ENCODE data around the gene APBA3. TPM values are rescaled to one million over a fixed set of nuclear protein-coding genes. Genes with fewer than 3 reads are reported as not detected.

Gene APBA3
- total and polyA plus RNA-seq, 12 donors = 2.6 to 43.8 (median 22.3) TPM

- no peak for TF ChIP-seq CTCF (IDR thresholded peaks at IDR 0.05)
- TF ChIP-seq POLR2A (IDR thresholded peaks at IDR 0.05) = no peak
- no peak for DNase-seq
- Histone ChIP-seq H3K4me1 (replicated peaks in 1 of 2) (no peaks in the 10 kb centered on the region), H3K9me3 (replicated peaks in 1 of 3) (no peaks in the 10 kb centered on the region), H3K27me3 (no peaks in the 10 kb centered on the region), H3K4me3 (no peak within 1 kb of the TSS), H3K27ac (no peak within 1 kb of the TSS), H3K36me3 (replicated peaks in 1 of 2) (peaks cover 0 to 10% of the 10 kb centered on the region in 2 donors)
- intact Hi-C loops (cut with DNase I) = no loop called here
- WGBS, 4 donors = 26 to 39% (median 34%) methylated on average over 9 to 23 of the region's 23 CpGs
These were observed 10.5 kb upstream of the APBA3 start, which contains the start of gene RAX2 for GRCh38 chr19:3771906-3772455. Gene RAX2 (minus strand): TSS chr19:3772228. CDS start chr19:3771742, 486 bp downstream.

DNA sequence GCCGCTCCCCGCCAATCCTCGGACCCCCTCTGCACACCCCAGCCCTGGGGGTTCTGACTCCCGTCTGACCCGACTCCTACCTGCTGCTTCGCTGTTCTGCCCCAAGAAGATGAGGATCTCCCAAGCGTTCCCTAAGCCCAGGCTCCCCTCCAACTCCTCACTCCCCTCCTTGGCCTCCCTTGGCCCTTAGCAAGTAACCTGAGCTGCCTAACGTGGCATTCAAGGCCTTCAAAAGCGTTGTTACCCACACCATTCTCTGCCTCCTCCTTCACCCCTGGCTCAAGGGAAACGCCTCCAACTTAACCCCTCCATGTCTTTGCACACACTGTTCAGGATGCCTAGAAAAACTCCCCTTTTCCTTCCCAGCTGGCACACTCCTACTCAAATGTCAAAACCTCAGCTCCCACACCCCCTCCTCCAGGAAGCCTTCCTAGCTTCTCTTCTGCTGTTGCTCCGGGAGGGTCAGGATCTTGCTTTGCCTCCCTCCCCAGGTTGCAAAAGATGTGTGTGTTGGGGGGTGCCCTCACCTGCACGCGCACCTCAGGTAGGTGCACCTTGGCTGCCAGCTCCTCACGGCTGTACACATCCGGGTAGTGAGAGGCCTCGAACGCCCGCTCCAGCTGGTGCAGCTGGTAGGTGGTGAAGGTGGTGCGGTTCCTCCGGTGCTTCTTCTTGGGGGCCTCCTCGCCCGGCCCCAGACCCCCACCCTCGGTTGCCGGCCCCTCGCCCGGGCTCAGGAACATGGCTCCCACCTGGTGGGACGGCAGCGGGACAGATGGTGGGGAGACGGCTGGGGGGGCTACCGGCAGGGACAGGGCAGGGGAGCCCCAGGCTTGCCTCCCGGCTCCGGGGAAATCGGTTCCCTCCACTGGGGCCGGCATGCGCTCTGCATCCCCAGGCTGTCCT, 9.8 kb upstream of the APBA3 start:
- Histone ChIP-seq H3K4me1 (replicated peaks in 1 of 2) (no peaks in the 10 kb centered on the region), H3K27ac (no peak overlapping the region), H3K9me3 (replicated peaks in 1 of 3) (no peaks in the 10 kb centered on the region), H3K27me3 (no peaks in the 10 kb centered on the region), H3K36me3 (replicated peaks in 1 of 2) (peaks cover 0 to 17% of the 10 kb centered on the region in 2 donors), H3K4me3 (no peak overlapping the region)
- DNase-seq = no peak
- WGBS, 4 donors = 71 to 80% (median 75%) methylated on average over 21 to 35 of the region's 35 CpGs
- TF ChIP-seq POLR2A (IDR thresholded peaks at IDR 0.05) = no peak
- no peak for TF ChIP-seq CTCF (IDR thresholded peaks at IDR 0.05)
- intact Hi-C loops (cut with DNase I) = no loop called here

GRCh38 chr19:3770136-3770999, 8.9 kb upstream of the APBA3 start:
- Histone ChIP-seq H3K4me1 (replicated peaks in 1 of 2) (no peaks in the 10 kb centered on the region), H3K27me3 (no peaks in the 10 kb centered on the region), H3K27ac (no peak overlapping the region), H3K9me3 (replicated peaks in 1 of 3) (no peaks in the 10 kb centered on the region), H3K36me3 (replicated peaks in 1 of 2) (peaks cover 0 to 24% of the 10 kb centered on the region in 2 donors), H3K4me3 (no peak overlapping the region)
- 69 to 76% (median 73%) methylated on average over 13 to 53 of the region's 53 CpGs for WGBS, 4 donors
- TF ChIP-seq POLR2A (IDR thresholded peaks at IDR 0.05) (no peak), CTCF (IDR thresholded peaks at IDR 0.05) (no peak)
- DNase-seq = no peak
- intact Hi-C loops (cut with DNase I) = no loop called here

DNA sequence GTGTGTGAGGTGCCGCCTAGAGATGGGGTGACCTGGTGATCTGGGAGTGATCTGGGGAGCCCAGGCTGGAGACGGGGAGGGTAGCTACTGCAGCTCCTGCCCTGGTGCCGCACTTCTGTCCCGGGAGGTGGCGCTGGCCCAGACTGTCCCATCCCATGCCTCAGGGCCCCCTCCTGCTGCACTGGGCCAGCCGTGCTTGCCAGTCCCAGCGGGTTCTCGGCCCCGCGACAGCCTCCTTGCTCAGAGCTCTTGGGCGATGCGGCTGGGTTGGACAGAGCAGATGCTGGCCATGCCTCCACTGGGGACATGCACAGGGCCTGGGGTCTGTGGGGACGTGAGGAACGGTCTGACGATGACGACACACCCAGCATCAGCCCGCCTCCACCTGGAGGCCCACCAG, 8.0 kb upstream of the APBA3 start:
- Histone ChIP-seq H3K36me3 (replicated peaks in 1 of 2) (peaks cover 0 to 29% of the 10 kb centered on the region in 2 donors), H3K4me1 (replicated peaks in 1 of 2) (no peaks in the 10 kb centered on the region), H3K27me3 (no peaks in the 10 kb centered on the region), H3K9me3 (replicated peaks in 1 of 3) (no peaks in the 10 kb centered on the region), H3K4me3 (no peak overlapping the region), H3K27ac (no peak overlapping the region)
- intact Hi-C loops (cut with DNase I) = no loop called here
- no peak for TF ChIP-seq POLR2A (IDR thresholded peaks at IDR 0.05)
- no peak for TF ChIP-seq CTCF (IDR thresholded peaks at IDR 0.05)
- no peak for DNase-seq
- 84 to 100% (median 93%) methylated on average over 2 to 17 of the region's 17 CpGs for WGBS, 4 donors

Data from adrenal gland (tissue), 12 donors.